GM06990 (cell line): ENCODE results near the gene GDPD3.
"Not testable (repeated sequence)": the region's sequence is repeated elsewhere in the genome, so short reads cannot be mapped to it uniquely, and the experiment has no call there.

ENCODE experiments used
- DNase-seq: peaks from one replicate; pipeline ENCODE4 v3.0.0-alpha.2; 2011; ENCODE audit not compliant: insufficient read length; ENCODE audit errors: extremely low read depth
- H3K27me3 ChIP-seq: replicated peaks from 2 replicates; pipeline ENCODE4 v1.6.0; 2011; ENCODE audit warnings: low read length; ENCODE audit not compliant: control insufficient read depth, insufficient read depth
- H3K36me3 ChIP-seq: 2 replicates; pipeline ENCODE4 v1.5.1; 2011; ENCODE audit warnings: low read length; ENCODE audit not compliant: control insufficient read depth, insufficient read depth
- H3K4me3 ChIP-seq: replicated peaks from 2 replicates; pipeline ENCODE4 v1.5.1; 2011; ENCODE audit warnings: low read depth, mild to moderate bottlenecking, control low read depth, low read length
- CTCF ChIP-seq: IDR thresholded peaks from 2 replicates; pipeline ENCODE4 v1.5.1; 2011; ENCODE audit warnings: low read length, control low read depth, mild to moderate bottlenecking, inconsistent platforms; ENCODE audit not compliant: insufficient read depth, poor library complexity, severe bottlenecking

GDPD3 gene

GRCh38 chr16:30116291-30117207 lies 3.2 kb upstream of the GDPD3 start:
- Histone ChIP-seq H3K36me3 (peaks cover 2% of the 10 kb centered on the region), H3K4me3 (no peak overlapping the region), H3K27me3 (no peaks in the 10 kb centered on the region)
- DNase-seq, result no peak
- no peak for TF ChIP-seq CTCF

GRCh38 chr16:30115238-30115637 lies 1.9 kb upstream of the GDPD3 start:
- no peak for DNase-seq
- no peak for TF ChIP-seq CTCF
- Histone ChIP-seq H3K27me3 (no peaks in the 10 kb centered on the region), H3K4me3 (no peak overlapping the region), H3K36me3 (peaks cover 2% of the 10 kb centered on the region)

DNA sequence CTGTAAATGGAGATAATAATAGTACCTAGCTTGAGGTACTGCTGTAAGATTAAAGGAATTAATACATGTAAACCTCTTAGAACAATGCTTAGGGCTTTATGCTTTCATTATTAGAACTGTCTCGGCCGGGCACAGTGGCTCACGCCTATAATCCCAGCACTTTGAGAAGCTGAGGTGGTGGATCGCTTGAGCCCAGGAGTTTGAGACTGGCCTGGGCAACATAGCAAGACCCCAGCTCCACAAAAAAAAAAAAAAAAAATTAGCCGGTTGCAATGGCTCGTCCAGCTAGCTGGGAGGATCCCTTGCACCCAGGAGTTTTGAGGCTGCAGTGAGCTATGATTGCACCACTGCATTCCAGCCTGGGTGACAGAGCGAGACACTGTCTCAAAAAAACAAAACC lies 1.5 kb upstream of the GDPD3 start:
- not testable (repeated sequence) for H3K27me3 ChIP-seq, H3K4me3 ChIP-seq, DNase-seq, H3K36me3 ChIP-seq

DNA sequence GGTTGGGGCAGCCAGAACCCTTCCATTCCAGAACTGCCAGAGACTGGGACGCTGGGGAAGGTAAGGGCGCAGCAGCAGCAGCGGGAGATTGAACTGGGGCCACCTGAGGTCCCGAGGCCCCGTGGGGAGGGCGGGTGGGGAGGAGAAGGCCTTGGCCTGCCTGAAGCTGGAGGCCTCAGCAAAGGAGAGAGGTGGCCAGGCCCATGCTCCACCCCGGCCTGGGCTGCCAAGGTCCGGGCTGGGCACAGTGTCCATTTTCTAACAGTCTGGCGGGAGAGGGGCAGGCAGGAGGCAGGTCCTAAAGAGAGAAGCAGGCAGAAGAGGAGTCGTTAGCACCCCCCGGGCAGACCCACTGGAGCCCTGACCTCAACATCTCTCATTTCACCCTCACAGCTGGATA lies 1.1 kb upstream of the GDPD3 start:
- Histone ChIP-seq H3K36me3 (peaks cover 2% of the 10 kb centered on the region), H3K27me3 (no peaks in the 10 kb centered on the region), H3K4me3 (no peak overlapping the region)
- DNase-seq, result no peak
- TF ChIP-seq CTCF, result no peak

GRCh38 chr16:30113711-30114333 lies 485 bp upstream of the GDPD3 start:
- H3K36me3 ChIP-seq, result peaks cover 2% of the 10 kb centered on the region
- TF ChIP-seq CTCF, result no peak
- no peak for DNase-seq
- no peaks in the 10 kb centered on the region for H3K27me3 ChIP-seq
- no peak overlapping the region for H3K4me3 ChIP-seq
